Upper lobe of left lung (tissue), 6 donors: ENCODE data around the gene RNASE11. TPM values are rescaled to one million over a fixed set of nuclear protein-coding genes. Genes with fewer than 3 reads are reported as not detected.
"Not testable (repeated sequence)": the region's sequence is repeated elsewhere in the genome, so short reads cannot be mapped to it uniquely, and the experiment has no call there.

ENCODE experiments used
- ATAC-seq, 2 donors: fragments of 200-7000 bp; cut with Tn5 transposase; one replicate each; pipeline ENCODE4 v1.9.1; 2022; ENCODE audit warnings: mild to moderate bottlenecking in 2 of 2, moderate library complexity in 2 of 2; ENCODE audit not compliant: low FRiP score in 2 of 2
- DNase-seq, 2 donors: peaks; one replicate each; pipeline ENCODE4 v3.0.0-alpha.2; 2019 to 2020
- H3K27ac ChIP-seq, 4 donors: fragments of 200-600 bp; sonication (generic); one replicate each; pipeline ENCODE4 v1.5.1; 2016 to 2019
- H3K27me3 ChIP-seq, 4 donors: fragments of 200-600 bp; sonication (generic); one replicate each; pipeline ENCODE4 v1.5.1; 2017 to 2019
- H3K36me3 ChIP-seq, 4 donors: fragments of 200-600 bp; sonication (generic); one replicate each; pipeline ENCODE4 v1.5.1; 2016 to 2019
- H3K4me1 ChIP-seq, 4 donors: fragments of 200-600 bp; sonication (generic); one replicate each; pipeline ENCODE4 v1.5.1; 2018 to 2019
- H3K4me3 ChIP-seq, 4 donors: fragments of 200-600 bp; sonication (generic); one replicate each; pipeline ENCODE4 v1.5.1; 2017 to 2019; ENCODE audit warnings: mild to moderate bottlenecking in 2 of 4, moderate library complexity in 1 of 4
- H3K9me3 ChIP-seq, 4 donors: fragments of 200-600 bp; sonication (generic); one replicate each; pipeline ENCODE4 v1.5.1; 2018 to 2019
- EP300 ChIP-seq, 4 donors: sonication (generic); formaldehyde crosslinking; IDR thresholded peaks; one replicate each; pipeline ENCODE4 v1.5.1; 2017; ENCODE audit warnings: antibody characterized with exemption in 4 of 4, control low read depth in 2 of 4
- POLR2A ChIP-seq, 4 donors: fragments of 450-650 bp; IDR thresholded peaks; one replicate each; pipeline ENCODE4 v1.5.1; 2016 to 2017; ENCODE audit warnings: antibody characterized with exemption in 4 of 4, mild to moderate bottlenecking in 2 of 4
- POLR2AphosphoS5 ChIP-seq, 2 donors: sonication (generic); formaldehyde crosslinking; IDR thresholded peaks; one replicate each; pipeline ENCODE4 v1.5.1; 2017; ENCODE audit warnings: antibody characterized with exemption in 2 of 2
- WGBS, 2 donors: methylation state at CpG; one replicate each; pipeline ENCODE4 v1.1.5; 2017 to 2018; 5-methylcytosine and 5-hydroxymethylcytosine counted together
- total RNA-seq, 6 donors: library from RNA; depleted of rRNA in 4 of 6; stranded (reverse); fragments of >200 nt in 4 of 6; gene quantifications; one replicate each; pipeline versions ENCODE4 v1.1.0 to v1.2.1, GENCODE V29; 2016 to 2021
- TF ChIP-seq, protein P1 (sequence below), 6 experiments: fragments of 450-650 bp in 4 of 6; fragments of 200-600 bp in 2 of 6; sonication (generic) in 2 of 6; IDR thresholded peaks; one replicate each; pipeline ENCODE4 v1.5.1; 2016 to 2019; ENCODE audit warnings: antibody characterized with exemption in 6 of 6
- donor health status: DM: no; HTN: no; CAD: no; lungs with moderate emphysema.
- donor health status: DM: no; HTN: yes; CAD: no; lungs with severe emphysema.

Gene RNASE11
- total RNA-seq, 6 donors from 2014 or later, result not detected

DNA sequence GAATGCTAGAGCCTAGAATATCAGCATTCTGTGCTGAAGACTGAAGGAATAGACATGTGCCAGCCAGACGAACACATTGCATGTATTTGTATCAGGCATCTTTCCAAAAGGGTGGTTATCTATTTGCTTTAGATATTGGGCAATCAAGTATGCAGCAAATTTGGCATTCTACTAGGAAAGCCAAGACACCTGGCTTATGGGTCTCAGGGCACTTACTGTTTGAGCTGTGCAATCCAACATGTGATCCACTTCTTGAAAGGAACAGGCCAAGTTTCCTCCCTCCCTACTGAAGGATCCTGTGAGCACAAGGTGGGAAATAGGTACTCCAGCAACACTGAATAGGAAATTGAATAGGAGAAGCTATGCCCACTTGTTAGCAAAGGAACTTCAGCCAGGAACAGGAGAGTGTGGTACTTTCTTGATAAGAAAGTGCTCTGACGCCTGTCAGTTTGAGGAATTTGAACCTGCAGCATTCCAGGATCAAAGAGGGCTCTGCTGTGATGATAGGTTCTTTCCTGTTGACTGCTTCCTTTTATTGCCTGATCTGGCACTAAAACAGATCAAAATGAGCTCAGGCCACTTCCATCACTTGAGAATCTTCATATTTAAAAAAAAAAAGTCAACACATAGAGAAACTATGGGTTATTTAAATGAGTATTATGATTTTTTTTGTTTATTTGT is 33.1 kb upstream of the RNASE11 start:
- H3K27ac ChIP-seq, result no peak overlapping the region
- no peaks in the 10 kb centered on the region for H3K27me3 ChIP-seq
- no peak overlapping the region for H3K4me3 ChIP-seq
- DNase-seq, result peak in 1 of 2 donors; percentile 58
- H3K9me3 ChIP-seq, result no peaks in the 10 kb centered on the region
- H3K4me1 ChIP-seq, result peaks cover 11 to 40% (median 32%) of the 10 kb centered on the region in 4 donors
- WGBS, 2 donors, result 56 to 57% methylated on average over 2 of the region's 2 CpGs
- ATAC-seq, result peak; percentile 8 to 73
- H3K36me3 ChIP-seq, result no peaks in the 10 kb centered on the region
- no peak for TF ChIP-seq POLR2A (IDR thresholded peaks at IDR 0.05)
- TF ChIP-seq, protein P1, sequence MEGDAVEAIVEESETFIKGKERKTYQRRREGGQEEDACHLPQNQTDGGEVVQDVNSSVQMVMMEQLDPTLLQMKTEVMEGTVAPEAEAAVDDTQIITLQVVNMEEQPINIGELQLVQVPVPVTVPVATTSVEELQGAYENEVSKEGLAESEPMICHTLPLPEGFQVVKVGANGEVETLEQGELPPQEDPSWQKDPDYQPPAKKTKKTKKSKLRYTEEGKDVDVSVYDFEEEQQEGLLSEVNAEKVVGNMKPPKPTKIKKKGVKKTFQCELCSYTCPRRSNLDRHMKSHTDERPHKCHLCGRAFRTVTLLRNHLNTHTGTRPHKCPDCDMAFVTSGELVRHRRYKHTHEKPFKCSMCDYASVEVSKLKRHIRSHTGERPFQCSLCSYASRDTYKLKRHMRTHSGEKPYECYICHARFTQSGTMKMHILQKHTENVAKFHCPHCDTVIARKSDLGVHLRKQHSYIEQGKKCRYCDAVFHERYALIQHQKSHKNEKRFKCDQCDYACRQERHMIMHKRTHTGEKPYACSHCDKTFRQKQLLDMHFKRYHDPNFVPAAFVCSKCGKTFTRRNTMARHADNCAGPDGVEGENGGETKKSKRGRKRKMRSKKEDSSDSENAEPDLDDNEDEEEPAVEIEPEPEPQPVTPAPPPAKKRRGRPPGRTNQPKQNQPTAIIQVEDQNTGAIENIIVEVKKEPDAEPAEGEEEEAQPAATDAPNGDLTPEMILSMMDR (IDR thresholded peaks at IDR 0.05), result peak in 1 of 6 experiments; percentile 5

DNA sequence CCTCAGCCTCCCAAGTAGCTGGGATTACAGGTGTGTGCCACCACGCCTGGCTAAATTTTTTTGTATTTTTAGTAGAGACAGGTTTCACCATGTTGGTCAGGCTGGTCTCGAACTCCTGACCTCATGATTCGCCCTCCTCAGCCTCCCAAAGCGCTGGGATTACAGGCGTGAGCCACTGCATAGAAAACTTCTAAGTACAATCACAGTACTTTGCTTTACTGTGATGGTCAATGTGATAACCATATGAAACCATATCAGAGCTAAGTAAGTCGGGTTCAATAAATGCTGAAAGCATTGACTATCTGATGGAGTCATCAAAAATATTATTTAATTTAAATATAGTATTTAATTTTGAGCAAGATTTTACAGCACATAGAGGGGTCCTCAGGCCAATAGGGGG is 31.9 kb upstream of the RNASE11 start:
- H3K36me3 ChIP-seq, H3K9me3 ChIP-seq, H3K4me3 ChIP-seq, H3K27ac ChIP-seq, ATAC-seq, H3K27me3 ChIP-seq, DNase-seq: not testable (repeated sequence)
- 89 to 92% methylated on average over 6 of the region's 6 CpGs for WGBS, 2 donors
- peaks cover 8 to 27% (median 25%) of the 10 kb centered on the region in 4 donors for H3K4me1 ChIP-seq

DNA sequence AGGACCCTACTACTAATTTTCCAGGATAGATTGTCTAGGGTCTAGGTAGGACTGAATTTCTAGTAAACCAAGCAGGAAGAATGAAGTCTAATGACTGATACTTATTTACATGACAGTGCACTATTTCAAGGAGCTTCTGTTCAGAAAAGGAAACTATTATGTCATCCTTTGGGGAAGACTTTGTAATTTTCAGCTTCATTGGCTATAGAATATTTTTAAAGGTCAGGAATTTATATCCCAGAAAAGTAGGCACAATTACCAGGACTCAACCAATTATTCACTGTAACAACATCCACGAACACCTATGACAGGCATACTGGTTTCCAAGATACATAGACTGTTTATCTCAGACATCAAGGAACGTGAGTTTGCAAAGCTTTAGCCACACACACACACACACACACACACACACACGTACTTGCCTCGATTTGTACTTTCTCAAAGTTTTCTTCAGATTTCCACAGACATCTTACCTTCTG is 30.5 kb upstream of the RNASE11 start:
- H3K27ac ChIP-seq, result no peak overlapping the region
- no peaks in the 10 kb centered on the region for H3K27me3 ChIP-seq
- DNase-seq (no peak), ATAC-seq (no peak)
- no peaks in the 10 kb centered on the region for H3K36me3 ChIP-seq
- no peak overlapping the region for H3K4me3 ChIP-seq
- WGBS, 2 donors, result 41 to 57% methylated on average over 4 of the region's 4 CpGs
- peaks cover 5 to 26% (median 20%) of the 10 kb centered on the region in 4 donors for H3K4me1 ChIP-seq
- H3K9me3 ChIP-seq, result no peaks in the 10 kb centered on the region
- TF ChIP-seq POLR2AphosphoS5 (IDR thresholded peaks at IDR 0.05) (no peak), POLR2A (IDR thresholded peaks at IDR 0.05) (no peak), EP300 (IDR thresholded peaks at IDR 0.05) (no peak)
- TF ChIP-seq, protein P1 (IDR thresholded peaks at IDR 0.05), result no peak

DNA sequence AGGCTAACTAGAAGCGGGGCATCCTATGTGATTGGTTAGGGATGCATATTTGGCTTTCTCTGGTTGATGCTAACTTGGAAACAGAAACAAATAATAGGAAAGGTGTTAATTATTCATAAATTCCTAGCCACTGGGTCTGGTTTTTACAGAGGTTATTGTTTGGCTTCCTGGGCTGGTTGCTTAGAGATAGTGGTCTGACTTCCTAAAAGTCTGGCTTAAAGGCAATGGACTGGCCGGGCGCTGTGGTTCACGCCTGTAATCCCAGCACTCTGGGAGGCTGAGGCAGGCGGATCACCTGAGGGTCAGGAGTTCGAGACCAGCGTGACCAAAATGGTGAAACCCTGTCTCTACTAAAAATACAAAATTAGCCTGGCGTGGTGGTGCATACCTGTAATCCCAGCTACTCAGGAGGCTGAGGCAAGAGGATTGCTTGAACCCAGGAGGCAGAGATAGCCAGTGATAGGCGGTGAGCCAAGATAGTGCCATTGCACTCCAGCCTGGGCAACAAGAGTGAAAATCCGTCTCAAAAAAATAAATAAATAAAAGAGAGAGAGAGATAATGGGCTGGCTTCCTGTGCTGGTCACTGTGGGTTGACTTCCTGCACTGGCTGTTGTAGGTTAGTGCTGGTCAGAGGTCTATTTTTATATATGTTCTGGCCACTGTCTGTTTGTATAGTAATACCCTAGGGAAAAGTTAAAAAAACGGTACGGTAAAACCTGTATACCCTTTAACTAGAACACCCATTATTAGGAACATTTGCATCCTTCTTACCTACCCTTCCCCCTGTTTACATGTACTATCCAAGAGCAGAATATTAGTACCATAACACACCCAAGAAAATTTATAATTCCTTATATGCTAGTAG is 29.6 kb upstream of the RNASE11 start:
- no peak overlapping the region for H3K4me3 ChIP-seq
- H3K27me3 ChIP-seq, result no peaks in the 10 kb centered on the region
- no peaks in the 10 kb centered on the region for H3K36me3 ChIP-seq
- ATAC-seq (no peak), DNase-seq (no peak)
- no peaks in the 10 kb centered on the region for H3K9me3 ChIP-seq
- no peak overlapping the region for H3K27ac ChIP-seq
- 79 to 83% methylated on average over 12 of the region's 12 CpGs for WGBS, 2 donors
- H3K4me1 ChIP-seq, result peaks cover 0 to 20% (median 11%) of the 10 kb centered on the region in 4 donors
- TF ChIP-seq POLR2AphosphoS5 (IDR thresholded peaks at IDR 0.05), result no peak
- no peak for TF ChIP-seq POLR2A (IDR thresholded peaks at IDR 0.05)
- TF ChIP-seq, protein P1 (IDR thresholded peaks at IDR 0.05), result no peak
- TF ChIP-seq EP300 (IDR thresholded peaks at IDR 0.05), result no peak

DNA sequence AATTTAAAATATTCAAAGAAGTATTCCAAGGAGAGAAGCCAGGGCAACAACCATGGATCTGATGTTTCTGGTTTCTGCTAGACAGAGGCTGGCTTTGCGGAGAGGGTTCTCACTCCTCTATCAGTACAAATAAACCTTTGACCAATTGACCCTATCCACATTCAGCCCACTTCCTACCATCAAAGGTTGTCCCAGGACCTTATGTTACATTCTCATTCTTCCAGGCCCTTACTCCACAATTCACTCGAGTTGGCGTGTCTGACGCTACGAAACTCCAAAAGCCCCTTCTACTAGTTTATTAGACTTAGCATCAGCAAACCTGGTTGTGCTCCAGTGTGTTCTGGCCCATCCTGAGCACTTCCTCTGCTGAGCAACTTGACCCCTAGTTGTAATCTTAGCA is 28.2 kb upstream of the RNASE11 start:
- Histone ChIP-seq H3K4me1 (peaks cover 0 to 18% (median 13%) of the 10 kb centered on the region in 4 donors), H3K27me3 (no peaks in the 10 kb centered on the region), H3K4me3 (no peak overlapping the region), H3K9me3 (no peaks in the 10 kb centered on the region), H3K27ac (no peak overlapping the region), H3K36me3 (no peaks in the 10 kb centered on the region)
- TF ChIP-seq EP300 (IDR thresholded peaks at IDR 0.05) (no peak), POLR2A (IDR thresholded peaks at IDR 0.05) (no peak), POLR2AphosphoS5 (IDR thresholded peaks at IDR 0.05) (no peak)
- TF ChIP-seq, protein P1 (IDR thresholded peaks at IDR 0.05), result no peak
- 91 to 96% methylated on average over 5 of the region's 5 CpGs for WGBS, 2 donors
- no peak for DNase-seq
- ATAC-seq, result no peak
